Measurements from ENCODE around the gene CFAP53.
A peak's percentile ranks its signal among the peaks of the same experiment; 100 is the strongest.

The CFAP53 gene

DNA sequence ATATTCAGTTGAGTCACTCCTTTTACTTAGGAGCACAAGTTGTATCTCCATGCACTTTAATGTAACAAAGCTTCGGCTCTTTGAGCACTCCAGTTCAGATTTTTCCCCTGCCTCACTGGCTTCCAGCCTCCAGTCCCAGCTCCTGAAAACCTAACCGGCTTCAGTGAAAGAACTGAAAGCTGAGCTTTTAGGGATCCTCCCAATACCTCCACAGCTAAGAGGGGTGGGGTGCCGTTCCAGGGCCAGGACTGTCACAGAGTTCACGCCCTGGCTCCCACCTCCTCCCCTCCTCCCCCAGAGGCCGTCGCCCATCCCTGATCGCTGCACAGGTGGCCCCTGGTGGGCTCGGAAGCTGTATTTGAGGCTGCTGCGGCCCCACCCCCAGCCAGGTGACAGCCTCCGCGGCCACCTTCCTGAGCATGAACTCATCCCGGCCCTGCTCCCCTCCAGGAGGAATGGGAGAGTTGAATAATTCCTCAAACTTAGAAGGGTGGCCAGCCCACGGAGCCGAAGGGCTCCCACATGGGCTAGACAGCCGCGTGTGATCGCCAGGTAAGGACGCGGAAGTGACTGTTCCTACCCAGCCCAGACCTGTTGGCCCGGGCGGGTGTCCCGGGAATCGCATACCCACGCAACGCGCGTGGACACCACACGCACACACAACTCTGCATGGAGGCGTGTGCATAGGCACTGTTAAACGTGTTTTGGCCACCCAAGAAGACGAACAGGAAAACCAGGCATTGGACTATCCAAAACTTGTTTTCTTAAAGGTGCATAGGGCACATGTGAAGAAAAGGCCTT is 73.1 kb downstream of the CFAP53 start:
- DNase-seq = no peak

DNA sequence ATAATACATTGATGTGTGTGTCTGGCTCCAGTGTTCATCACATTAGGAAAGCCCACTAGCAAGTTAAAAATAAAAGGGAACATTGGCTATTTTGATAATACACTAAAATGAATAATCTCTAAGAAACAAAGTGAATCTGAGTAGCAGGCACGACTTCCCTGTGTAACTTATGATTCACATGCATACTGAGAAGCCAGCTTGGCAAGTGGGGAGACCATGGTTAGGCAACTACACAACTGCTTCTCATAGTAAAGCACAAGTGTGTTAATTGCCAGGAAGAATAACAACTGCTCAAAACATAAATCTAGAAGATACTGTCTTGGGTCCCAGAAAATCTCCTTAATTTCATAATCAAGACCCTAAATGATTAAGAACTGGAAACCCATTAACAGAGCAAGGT is 75.4 kb downstream of the CFAP53 start:
- DNase-seq = no peak

DNA sequence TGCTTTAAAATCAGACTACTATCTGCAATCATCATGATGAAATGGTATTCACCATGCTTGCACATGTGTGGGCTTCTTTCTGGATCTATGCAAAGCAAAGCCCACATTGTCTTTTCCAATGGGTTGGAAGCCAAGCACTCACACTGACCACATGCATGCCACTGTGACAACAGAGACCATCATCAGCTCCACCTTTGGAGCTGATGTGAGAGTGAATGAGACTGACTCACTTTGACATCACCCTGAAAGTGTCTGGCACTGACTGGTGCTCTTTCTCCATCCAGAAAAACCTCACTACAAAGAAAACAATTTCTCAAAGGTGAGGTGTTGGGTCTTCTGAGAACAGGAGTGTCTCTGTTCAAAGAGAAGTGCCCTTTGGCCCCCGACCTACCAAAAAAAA is 76.1 kb downstream of the CFAP53 start:
- no peak for DNase-seq

DNA sequence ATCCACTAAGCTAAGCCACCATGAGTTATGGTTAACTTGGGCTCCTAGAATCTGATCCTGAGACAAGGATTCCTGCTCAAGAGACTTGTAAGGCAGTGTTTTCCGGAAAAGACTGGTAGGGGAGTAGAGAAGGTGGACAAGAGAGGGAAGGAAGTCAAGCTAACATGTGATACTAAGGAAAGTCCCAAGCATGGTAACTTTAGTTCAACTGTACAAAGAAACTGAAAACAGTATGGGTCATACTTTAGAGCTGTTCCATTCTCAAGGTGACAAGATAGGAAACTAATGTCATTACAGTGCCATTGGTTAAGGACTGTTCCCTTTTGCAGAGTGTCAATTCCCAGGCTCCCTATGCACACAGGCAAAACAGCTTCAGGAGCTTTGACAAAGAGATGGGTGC is 77.1 kb downstream of the CFAP53 start:
- no peak for DNase-seq

DNA sequence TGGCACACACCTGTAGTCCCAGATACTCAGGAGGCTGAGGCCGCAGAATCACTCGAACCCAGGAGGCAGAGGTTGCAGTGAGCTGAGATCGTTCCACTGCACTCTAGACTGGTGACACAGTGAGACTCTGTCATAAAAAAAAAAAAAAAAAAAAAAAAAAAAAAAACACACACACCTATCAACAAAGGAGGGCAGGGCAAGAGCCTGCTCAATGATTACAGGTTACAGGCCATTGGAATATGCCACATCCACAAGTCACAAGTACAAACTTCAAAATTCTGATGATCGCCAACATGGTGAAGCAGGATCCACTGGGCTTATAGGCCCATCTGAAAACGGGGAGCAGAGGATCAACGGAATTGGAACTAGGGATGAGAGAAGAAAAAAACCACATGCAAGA is 77.6 kb downstream of the CFAP53 start:
- no peak for DNase-seq

DNA sequence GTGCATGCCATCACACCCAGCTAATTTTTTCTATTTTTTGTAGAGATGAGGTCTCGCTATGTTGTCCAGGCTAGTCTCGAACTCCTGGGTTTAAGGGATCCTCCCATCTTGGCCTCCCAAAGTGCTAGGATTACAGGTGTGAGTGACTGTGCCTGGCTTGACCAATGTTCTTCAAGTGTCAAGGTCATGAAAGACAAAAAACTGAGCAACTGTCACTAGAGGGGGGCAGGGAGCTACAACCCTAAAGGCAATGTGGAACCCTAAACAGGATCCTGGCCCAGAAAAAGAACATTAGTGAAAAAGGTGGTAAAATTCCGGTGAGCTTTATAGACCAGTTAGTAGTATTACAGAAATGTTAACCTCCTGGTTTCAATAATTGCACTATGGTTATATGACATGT is 78.6 kb downstream of the CFAP53 start:
- DNase-seq = no peak

DNA sequence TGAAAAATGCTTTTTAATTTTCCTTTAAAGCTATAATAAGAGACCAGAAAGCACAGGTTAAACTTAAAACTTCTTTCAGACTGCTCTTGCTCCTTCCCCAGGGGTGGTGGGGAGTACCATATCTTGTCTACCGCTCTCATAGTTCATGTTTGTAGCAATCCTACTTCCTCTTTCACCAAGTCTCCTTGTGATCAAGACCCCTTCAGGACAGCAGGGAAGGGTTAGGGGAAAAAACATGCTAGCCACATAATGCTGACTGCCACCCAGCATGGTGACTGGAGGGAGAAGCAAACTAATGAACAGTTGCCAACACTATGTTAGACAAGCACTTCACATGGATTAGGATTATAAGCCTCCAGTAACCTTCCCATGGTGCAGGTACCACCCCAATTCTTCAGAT is 79.9 kb downstream of the CFAP53 start:
- DNase-seq = no peak

DNA sequence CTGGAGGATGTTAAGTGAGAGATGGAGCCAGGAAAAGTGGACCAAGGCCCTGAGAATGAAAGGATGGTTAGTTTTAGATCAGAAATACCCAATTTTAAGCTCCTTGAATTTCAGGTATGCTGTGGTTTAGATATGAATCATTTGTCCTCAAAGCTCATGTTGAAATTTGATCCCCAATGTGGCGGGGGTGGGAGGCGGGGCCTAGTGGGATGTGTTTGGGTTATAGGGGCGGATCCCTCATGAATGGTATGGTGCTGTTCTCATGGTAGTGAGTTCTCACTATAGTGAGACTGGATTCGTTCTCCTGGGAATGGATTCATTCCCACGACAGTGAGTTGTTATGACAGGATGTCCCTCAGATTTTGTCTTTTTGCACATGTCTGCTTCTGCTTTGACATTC is 82.7 kb downstream of the CFAP53 start:
- DNase-seq = no peak

DNA sequence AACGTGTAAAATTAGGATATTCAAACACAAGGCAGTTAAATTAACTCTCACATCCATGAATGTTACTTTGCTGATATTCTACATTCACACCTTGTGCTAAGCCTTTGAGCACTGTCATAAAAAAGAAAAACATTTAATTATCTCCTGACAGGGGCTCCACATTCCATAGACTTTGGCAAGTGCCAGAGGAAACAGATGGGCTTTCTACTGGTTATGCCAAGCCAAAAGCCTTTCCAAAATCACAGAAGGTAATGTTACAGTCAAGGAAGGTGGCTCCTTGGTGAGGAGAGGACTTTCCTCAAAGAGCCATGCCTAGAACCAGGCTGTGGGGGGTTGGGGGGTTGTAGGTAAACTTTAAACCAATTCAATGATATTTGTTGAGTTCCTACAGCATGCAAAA is 83.8 kb downstream of the CFAP53 start:
- DNase-seq = no peak

DNA sequence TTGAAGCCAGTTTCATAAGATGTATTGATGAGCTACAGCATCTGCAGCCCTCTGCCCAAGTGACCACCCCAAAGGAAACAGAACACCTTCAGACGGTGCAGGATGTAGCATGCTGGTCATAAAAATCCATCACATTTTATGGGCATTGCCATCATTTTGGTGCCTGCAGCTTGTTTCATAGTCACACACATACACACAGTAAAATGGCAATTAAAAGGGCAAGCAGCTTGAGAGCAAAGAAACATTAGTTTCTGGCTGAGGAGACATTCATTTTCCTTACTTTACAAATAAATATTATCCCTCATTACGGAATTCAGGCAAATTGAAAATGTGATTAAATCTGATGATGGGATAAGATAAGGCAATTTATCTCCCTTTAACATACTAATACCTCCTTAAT is 84.7 kb downstream of the CFAP53 start:
- DNase-seq = peak in 1 of 2 experiments; percentile 12

DNA sequence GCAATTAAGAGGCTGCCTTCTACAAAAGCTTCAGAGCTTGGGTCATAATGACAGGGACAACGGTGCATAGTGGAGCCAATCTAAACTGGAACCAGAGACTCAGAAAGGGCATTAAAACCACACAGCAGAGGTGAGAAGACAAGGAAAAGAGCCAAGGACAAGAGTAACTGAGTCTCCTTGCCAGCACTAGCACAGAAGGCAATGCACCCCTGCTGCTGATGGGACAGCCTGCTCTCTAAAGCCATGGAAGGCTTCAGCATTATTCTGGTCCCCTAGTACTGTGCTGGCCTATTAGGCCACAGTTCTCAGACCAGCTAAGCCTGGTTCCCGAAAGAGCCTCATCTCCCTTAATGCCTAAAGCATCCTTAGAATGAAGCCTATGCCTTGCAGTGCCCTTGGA is 86.8 kb downstream of the CFAP53 start:
- no peak for DNase-seq

DNA sequence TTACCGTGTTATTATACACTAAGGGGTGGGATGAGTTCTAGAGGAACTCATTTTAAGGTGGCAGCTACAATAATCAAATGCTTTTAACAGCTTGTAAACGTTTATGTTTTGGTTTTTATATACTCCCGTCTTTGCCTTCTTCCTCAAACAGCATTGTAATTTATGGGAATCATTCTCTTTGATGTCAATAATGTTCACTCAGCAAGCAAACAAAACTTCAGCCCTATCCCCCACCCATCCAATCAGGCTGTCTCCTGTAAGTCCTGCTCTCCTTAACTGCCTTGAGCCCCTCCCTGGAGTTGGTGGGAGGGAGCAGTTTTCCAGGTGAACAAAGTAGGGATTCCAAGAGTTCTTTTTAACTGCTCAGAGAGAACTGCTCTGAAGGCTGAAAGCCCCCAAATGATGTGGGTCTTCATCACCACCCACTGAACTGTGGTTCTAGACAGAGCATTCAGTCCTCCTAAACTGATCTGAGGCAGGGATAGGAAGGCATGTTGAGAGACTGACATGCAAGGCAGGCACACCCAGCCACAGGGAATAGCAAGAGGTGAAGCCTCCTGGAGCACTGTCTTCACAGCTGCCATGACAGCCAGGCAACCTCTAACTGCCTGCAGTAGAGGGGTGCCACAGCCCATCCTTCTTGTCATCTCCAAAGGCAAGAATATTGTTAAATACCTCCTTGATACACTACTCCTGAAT is 88.9 kb downstream of the CFAP53 start:
- no peak for DNase-seq

Measured in NCI-H2081 (cell line).